AG04449 (cell line): ENCODE measurements around the gene PLXNB1.

ENCODE experiments used
- CTCF ChIA-PET: fragments of 350-600 bp; formaldehyde crosslinking; extraction: SDS; loops from one replicate; lab custom pipeline; 2021; ENCODE audit warnings: antibody characterized with exemption; lab: Yijun Ruan, JAX
- POLR2A ChIA-PET: fragments of 400-600, 350-600 bp; formaldehyde crosslinking; extraction: SDS; loops from one replicate; lab custom pipeline; 2020; ENCODE audit warnings: antibody characterized with exemption, inconsistent platforms; lab: Yijun Ruan, JAX
- DNase-seq: peaks from one replicate; pipeline ENCODE4 v3.0.0-alpha.2; 2010; ENCODE audit warnings: low read depth, low spot score
- H3K4me3 ChIP-seq: 2 replicates; pipeline ENCODE4 v1.5.1; 2011; ENCODE audit warnings: low read depth, mild to moderate bottlenecking, control low read depth, low read length
- CTCF ChIP-seq: IDR thresholded peaks from one replicate; pipeline ENCODE4 v1.5.1; 2011; ENCODE audit warnings: mild to moderate bottlenecking, moderate library complexity, low read length, control low read depth, inconsistent platforms; ENCODE audit not compliant: insufficient read depth; ENCODE audit errors: missing control alignments

Gene PLXNB1

GRCh38 chr3:48410205-48411040 is 19.5 kb downstream of the PLXNB1 start:
- DNase-seq = no peak
- ChIA-PET POLR2A (no interaction called here), CTCF (interaction anchor here (3.3 to 16.0 kb wide), 2 partner anchors 9 to 20 kb away, joined by 16 to 749 read pairs; partner anchors contain the start of gene PLXNB1)
- no peak for TF ChIP-seq CTCF
- H3K4me3 ChIP-seq = no peak overlapping the region

GRCh38 chr3:48409291-48410201 is 20.3 kb downstream of the PLXNB1 start:
- CTCF ChIA-PET = interaction anchor here (1.0 to 16.0 kb wide), 5 partner anchors 8 to 215 kb away, joined by 3 to 749 read pairs (median 9); partner anchors contain the start of gene PLXNB1
- H3K4me3 ChIP-seq = no peak overlapping the region
- DNase-seq = no peak
- POLR2A ChIA-PET = no interaction called here
- TF ChIP-seq CTCF = no peak

GRCh38 chr3:48408823-48409281 is 21.0 kb downstream of the PLXNB1 start:
- ChIA-PET CTCF (interaction anchor here (1.0 to 16.0 kb wide), 4 partner anchors 8 to 214 kb away, joined by 3 to 749 read pairs (median 8); partner anchors contain the start of gene PLXNB1), POLR2A (no interaction called here)
- DNase-seq = no peak
- no peak overlapping the region for H3K4me3 ChIP-seq
- TF ChIP-seq CTCF = no peak

GRCh38 chr3:48407542-48408099 is 22.3 kb downstream of the PLXNB1 start:
- no peak overlapping the region for H3K4me3 ChIP-seq
- TF ChIP-seq CTCF = no peak
- ChIA-PET CTCF (interaction anchor here (0.9 to 16.0 kb wide), 3 partner anchors 22 to 213 kb away, joined by 3 to 749 read pairs (median 9); partner anchors contain the start of genes CCDC51, PLXNB1 and TMA7), POLR2A (no interaction called here)
- no peak for DNase-seq

GRCh38 chr3:48406443-48407431 is 23.1 kb downstream of the PLXNB1 start:
- ChIA-PET POLR2A (no interaction called here), CTCF (interaction anchor here (0.9 to 16.0 kb wide), 3 partner anchors 23 to 212 kb away, joined by 3 to 749 read pairs (median 9); partner anchors contain the start of genes CCDC51, PLXNB1 and TMA7)
- no peak for TF ChIP-seq CTCF
- no peak for DNase-seq
- H3K4me3 ChIP-seq = no peak overlapping the region
